ENCODE measurements around the gene OOSP4B. TPM values are rescaled to one million over a fixed set of nuclear protein-coding genes. Genes with fewer than 3 reads are reported as not detected.
"Not testable (repeated sequence)": the region's sequence is repeated elsewhere in the genome, so short reads cannot be mapped to it uniquely, and the experiment has no call there.

The OOSP4B gene
- total and polyA plus RNA-seq, 2 experiments from 2014 or later, result not detected

DNA sequence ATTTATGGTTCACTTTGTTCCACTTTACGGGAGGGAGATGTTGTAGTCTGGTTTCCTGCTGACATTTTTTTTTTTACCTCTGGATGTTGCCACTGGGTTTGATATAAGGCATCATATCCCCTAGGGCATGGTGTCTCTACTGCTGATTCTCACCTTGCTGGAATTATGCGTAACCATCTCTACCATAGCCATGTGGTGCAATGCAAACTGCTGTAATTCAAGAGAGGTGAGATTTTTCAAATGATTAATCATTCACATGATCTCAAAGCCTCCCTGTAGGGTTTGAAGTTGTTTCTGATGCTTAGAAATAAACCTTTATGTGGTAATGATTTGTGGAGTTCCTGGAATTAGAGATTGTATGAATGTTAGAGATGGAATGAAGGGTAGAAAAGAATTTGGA lies 52.5 kb downstream of the OOSP4B start:
- no peak for DNase-seq (ENCODE audit: low read depth in 1 of 2, low spot score in 1 of 2)
- Histone ChIP-seq H3K36me3 (no peaks in the 10 kb centered on the region), H3K4me3 (no peak overlapping the region), H3K27me3 (no peaks in the 10 kb centered on the region), H3K27ac (no peak overlapping the region), H3K9me3 (ENCODE audit: low read depth) (no peaks in the 10 kb centered on the region), H3K4me1 (ENCODE audit: low read depth) (no peaks in the 10 kb centered on the region)
- TF ChIP-seq, protein P1, sequence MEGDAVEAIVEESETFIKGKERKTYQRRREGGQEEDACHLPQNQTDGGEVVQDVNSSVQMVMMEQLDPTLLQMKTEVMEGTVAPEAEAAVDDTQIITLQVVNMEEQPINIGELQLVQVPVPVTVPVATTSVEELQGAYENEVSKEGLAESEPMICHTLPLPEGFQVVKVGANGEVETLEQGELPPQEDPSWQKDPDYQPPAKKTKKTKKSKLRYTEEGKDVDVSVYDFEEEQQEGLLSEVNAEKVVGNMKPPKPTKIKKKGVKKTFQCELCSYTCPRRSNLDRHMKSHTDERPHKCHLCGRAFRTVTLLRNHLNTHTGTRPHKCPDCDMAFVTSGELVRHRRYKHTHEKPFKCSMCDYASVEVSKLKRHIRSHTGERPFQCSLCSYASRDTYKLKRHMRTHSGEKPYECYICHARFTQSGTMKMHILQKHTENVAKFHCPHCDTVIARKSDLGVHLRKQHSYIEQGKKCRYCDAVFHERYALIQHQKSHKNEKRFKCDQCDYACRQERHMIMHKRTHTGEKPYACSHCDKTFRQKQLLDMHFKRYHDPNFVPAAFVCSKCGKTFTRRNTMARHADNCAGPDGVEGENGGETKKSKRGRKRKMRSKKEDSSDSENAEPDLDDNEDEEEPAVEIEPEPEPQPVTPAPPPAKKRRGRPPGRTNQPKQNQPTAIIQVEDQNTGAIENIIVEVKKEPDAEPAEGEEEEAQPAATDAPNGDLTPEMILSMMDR (IDR thresholded peaks at IDR 0.05; ENCODE audit: low read depth, low read length), result no peak

DNA sequence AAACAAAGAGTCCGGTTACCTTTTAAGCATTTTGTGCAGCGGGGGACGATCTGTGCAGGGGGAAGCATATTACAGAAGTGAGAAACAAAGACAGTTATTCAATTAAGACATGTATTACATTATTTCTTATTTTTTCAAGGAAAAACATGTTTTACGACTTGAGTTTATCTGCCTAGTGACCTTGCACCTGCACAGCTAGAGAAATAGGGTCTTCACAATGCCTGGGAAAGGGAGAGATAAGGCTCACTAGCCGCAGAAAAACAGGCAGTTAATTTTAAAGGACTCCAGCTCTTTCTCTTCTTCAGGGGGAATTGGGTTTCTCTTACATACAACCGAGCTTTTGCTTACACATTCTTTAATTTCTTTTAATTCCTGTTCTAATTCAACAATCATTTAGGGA lies 54.7 kb downstream of the OOSP4B start:
- not testable (repeated sequence) for H3K27ac ChIP-seq; H3K4me3 ChIP-seq; H3K36me3 ChIP-seq; H3K4me1 ChIP-seq (ENCODE audit: low read depth); H3K27me3 ChIP-seq; DNase-seq (ENCODE audit: low read depth in 1 of 2, low spot score in 1 of 2); H3K9me3 ChIP-seq (ENCODE audit: low read depth)

DNA sequence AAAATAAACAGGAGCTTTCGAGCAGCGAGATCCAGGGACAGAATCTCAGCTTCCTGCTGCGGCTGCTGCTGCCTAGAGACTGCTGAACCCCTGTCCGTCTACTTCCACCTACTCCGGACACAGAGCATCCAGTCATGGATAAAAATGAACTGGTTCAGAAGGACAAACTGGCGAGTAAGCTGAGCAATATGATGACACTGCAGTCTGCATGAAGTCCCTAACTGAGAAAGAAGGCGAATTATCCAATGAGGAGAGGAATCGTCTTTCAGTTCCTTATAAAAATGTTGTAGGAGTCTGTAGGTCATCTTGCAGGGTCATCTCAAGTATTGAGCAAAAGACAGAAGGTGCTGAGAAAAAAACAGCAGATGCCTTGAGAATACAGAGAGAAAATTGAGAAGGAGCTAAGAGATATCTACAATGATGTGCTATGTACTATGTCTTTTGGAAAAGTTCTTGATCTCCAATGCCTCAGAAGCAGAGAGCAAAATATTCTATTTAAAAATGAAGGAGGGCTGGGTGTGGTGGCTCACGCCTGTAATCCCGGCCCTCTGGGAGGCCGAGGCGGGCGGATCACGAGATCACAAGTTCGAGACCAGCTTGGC lies 60.3 kb downstream of the OOSP4B start:
- Histone ChIP-seq H3K36me3 (no peaks in the 10 kb centered on the region), H3K9me3 (ENCODE audit: low read depth) (no peaks in the 10 kb centered on the region), H3K4me1 (ENCODE audit: low read depth) (no peaks in the 10 kb centered on the region), H3K4me3 (no peak overlapping the region), H3K27me3 (no peaks in the 10 kb centered on the region), H3K27ac (no peak overlapping the region)
- no peak for DNase-seq (ENCODE audit: low read depth in 1 of 2, low spot score in 1 of 2)
- TF ChIP-seq, protein P1 (IDR thresholded peaks at IDR 0.05; ENCODE audit: low read depth, low read length), result no peak

DNA sequence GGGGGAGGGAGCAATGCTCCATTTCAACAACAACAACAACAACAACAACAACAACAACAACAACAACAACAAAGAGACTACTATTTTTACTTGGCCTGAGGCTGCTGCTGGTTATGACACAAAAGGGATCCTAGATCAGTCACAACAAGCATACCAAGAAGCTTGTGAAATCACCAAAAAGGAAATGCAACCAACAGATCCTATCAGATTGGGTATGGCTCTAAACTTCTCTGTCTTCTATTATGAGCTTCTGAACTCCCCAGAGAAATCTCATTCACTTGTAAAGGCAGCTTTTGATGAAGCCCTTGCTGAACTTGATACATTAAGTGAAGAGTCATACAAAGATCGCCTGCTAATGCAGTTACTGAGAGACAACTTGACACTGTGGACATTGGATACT lies 61.0 kb downstream of the OOSP4B start:
- H3K9me3 ChIP-seq (ENCODE audit: low read depth), result no peaks in the 10 kb centered on the region
- TF ChIP-seq, protein P1 (IDR thresholded peaks at IDR 0.05; ENCODE audit: low read depth, low read length), result no peak

DNA sequence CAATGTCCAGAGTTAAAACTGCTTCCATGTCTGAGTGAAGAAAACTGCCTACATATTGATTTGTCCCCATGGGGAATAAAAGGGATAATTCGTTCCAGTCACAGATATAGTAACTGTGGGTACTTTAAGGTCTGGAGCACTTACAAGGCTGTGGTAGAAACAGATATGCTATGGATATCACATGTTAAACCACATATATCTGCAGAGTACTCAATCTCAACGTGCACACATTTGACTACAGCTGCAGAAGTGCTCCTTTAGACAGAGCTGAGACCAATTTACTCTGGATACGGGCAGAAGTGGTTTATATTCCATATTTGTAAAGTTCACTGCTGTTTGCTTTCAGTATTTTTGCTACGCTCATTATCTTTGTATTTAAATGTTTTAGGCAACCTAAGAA lies 61.8 kb downstream of the OOSP4B start:
- H3K4me3 ChIP-seq, result no peak overlapping the region
- no peaks in the 10 kb centered on the region for H3K27me3 ChIP-seq
- DNase-seq (ENCODE audit: low read depth in 1 of 2, low spot score in 1 of 2), result no peak
- no peaks in the 10 kb centered on the region for H3K9me3 ChIP-seq (ENCODE audit: low read depth)
- no peak overlapping the region for H3K27ac ChIP-seq
- H3K4me1 ChIP-seq (ENCODE audit: low read depth), result no peaks in the 10 kb centered on the region
- H3K36me3 ChIP-seq, result no peaks in the 10 kb centered on the region
- TF ChIP-seq, protein P1 (IDR thresholded peaks at IDR 0.05; ENCODE audit: low read depth, low read length), result no peak

More for the DNA sequence above, 61.0 kb downstream of the OOSP4B start:
- Histone ChIP-seq H3K4me1 (ENCODE audit: low read depth) (no peaks in the 10 kb centered on the region), H3K36me3 (no peaks in the 10 kb centered on the region), H3K4me3 (no peak overlapping the region), H3K27me3 (no peaks in the 10 kb centered on the region), H3K27ac (no peak overlapping the region)
- DNase-seq (ENCODE audit: low read depth in 1 of 2, low spot score in 1 of 2), result no peak

DNA sequence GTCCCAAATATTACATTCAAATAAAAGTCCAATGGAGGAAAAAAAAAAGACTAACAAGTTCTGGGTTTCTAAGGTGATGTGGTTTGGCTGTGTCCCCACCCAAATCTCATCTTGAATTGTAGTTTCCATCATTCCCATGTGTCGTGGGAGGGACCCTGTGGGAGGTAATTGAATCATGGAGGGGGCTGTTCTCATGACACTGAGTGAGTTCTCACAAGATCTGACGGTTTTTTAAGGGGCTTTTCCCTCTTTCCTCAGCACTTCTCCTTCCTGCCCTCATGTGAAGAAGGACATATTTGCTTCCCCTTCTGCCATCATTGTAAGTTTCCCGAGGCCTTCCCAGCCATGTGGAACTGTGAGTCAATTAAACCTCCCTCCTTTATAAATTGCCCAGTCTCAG lies 63.6 kb downstream of the OOSP4B start:
- no peak overlapping the region for H3K27ac ChIP-seq
- H3K4me3 ChIP-seq, result no peak overlapping the region
- H3K27me3 ChIP-seq, result no peaks in the 10 kb centered on the region
- H3K36me3 ChIP-seq, result no peaks in the 10 kb centered on the region
- TF ChIP-seq, protein P1 (IDR thresholded peaks at IDR 0.05; ENCODE audit: low read depth, low read length), result no peak
- no peak for DNase-seq (ENCODE audit: low read depth in 1 of 2, low spot score in 1 of 2)
- no peaks in the 10 kb centered on the region for H3K9me3 ChIP-seq (ENCODE audit: low read depth)
- no peaks in the 10 kb centered on the region for H3K4me1 ChIP-seq (ENCODE audit: low read depth)

Other genes starting within 250 kb of the OOSP4B start
- 73.1 and 73.8 TPM in 2 replicates for gene MRPL16, start 206.4 kb upstream of the OOSP4B start, total RNA-seq
- 93.7 and 101 TPM in 2 replicates for gene MRPL16, start 206.4 kb upstream of the OOSP4B start, polyA plus RNA-seq
- 0.69 TPM in 1 of 2 replicates, not detected in the other for gene CBLIF, start 171.7 kb upstream of the OOSP4B start, total RNA-seq
- gene CBLIF, start 171.7 kb upstream of the OOSP4B start, polyA plus RNA-seq, result not detected in 2 replicates
- not detected in 2 replicates for gene TCN1, start 150.7 kb upstream of the OOSP4B start, total RNA-seq
- not detected in 2 replicates for gene TCN1, start 150.7 kb upstream of the OOSP4B start, polyA plus RNA-seq
- not detected in 2 replicates for gene OOSP3, start 138.4 kb upstream of the OOSP4B start, total RNA-seq
- not detected in 2 replicates for gene OOSP3, start 138.4 kb upstream of the OOSP4B start, polyA plus RNA-seq
- gene OOSP1, start 78.7 kb upstream of the OOSP4B start, total RNA-seq, result 0.48 TPM in 1 of 2 replicates, not detected in the other
- 0.71 and 0.91 TPM in 2 replicates for gene OOSP1, start 78.7 kb upstream of the OOSP4B start, polyA plus RNA-seq
- not detected in 2 replicates for gene OOSP4A, start 53.1 kb upstream of the OOSP4B start, total RNA-seq
- gene OOSP4A, start 53.1 kb upstream of the OOSP4B start, polyA plus RNA-seq, result not detected in 2 replicates
- gene OOSP2, start 23.2 kb downstream of the OOSP4B start, total RNA-seq, result not detected in 2 replicates
- gene OOSP2, start 23.2 kb downstream of the OOSP4B start, polyA plus RNA-seq, result not detected in 2 replicates
- not detected in 2 replicates for gene MS4A3, start 39.5 kb downstream of the OOSP4B start, total RNA-seq
- not detected in 2 replicates for gene MS4A3, start 39.5 kb downstream of the OOSP4B start, polyA plus RNA-seq
- not detected in 2 replicates for gene MS4A2, start 71.5 kb downstream of the OOSP4B start, total RNA-seq
- gene MS4A2, start 71.5 kb downstream of the OOSP4B start, polyA plus RNA-seq, result not detected in 2 replicates
- gene MS4A6A, start 165.9 kb downstream of the OOSP4B start, total RNA-seq, result 0.83 TPM in 1 of 2 replicates, not detected in the other
- gene MS4A6A, start 165.9 kb downstream of the OOSP4B start, polyA plus RNA-seq, result not detected in 2 replicates
- not detected in 2 replicates for gene MS4A4E, start 226.0 kb downstream of the OOSP4B start, total RNA-seq
- not detected in 2 replicates for gene MS4A4E, start 226.0 kb downstream of the OOSP4B start, polyA plus RNA-seq

All from cardiac muscle cell (in vitro differentiated cells and primary cell).